ENCODE measurements around the gene ALG1.
A peak's percentile ranks its signal among the peaks of the same experiment; 100 is the strongest.

The ALG1 gene, protein sequence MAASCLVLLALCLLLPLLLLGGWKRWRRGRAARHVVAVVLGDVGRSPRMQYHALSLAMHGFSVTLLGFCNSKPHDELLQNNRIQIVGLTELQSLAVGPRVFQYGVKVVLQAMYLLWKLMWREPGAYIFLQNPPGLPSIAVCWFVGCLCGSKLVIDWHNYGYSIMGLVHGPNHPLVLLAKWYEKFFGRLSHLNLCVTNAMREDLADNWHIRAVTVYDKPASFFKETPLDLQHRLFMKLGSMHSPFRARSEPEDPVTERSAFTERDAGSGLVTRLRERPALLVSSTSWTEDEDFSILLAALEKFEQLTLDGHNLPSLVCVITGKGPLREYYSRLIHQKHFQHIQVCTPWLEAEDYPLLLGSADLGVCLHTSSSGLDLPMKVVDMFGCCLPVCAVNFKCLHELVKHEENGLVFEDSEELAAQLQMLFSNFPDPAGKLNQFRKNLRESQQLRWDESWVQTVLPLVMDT

DNA sequence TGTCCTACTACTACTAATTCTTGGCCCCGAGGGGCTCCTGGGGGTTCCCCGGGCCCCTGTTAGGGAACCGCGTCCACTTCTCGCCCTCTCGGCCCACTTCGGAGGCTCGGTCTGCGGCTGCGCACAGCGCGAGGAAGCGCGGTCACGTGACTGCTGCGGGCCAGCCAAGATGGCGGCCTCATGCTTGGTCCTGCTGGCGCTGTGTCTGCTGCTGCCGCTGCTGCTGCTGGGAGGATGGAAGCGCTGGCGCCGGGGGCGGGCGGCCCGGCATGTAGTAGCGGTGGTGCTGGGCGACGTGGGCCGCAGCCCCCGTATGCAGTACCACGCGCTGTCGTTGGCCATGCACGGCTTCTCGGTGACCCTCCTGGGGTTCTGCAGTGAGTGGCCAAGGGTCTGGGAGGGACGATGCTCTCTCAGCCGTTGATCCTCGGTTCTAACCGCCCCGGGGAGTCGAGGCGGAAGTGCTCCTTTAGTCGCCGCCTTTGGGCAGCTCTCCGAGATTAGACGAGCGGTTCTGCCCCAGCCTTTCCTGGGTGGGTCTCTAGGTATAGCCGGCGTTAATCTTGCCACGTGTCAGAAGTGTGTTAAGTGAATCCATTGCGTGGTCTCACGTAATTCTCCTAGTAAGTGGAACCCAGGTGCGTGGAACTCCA, at the start of gene ALG1:
Gene ALG1 (plus strand): TSS at position 163 of the 653 bp plus-strand sequence. CDS start 7 bp downstream, at position 170.
- DNase-seq (ENCODE audit: low read depth), result peak; percentile 85

DNA sequence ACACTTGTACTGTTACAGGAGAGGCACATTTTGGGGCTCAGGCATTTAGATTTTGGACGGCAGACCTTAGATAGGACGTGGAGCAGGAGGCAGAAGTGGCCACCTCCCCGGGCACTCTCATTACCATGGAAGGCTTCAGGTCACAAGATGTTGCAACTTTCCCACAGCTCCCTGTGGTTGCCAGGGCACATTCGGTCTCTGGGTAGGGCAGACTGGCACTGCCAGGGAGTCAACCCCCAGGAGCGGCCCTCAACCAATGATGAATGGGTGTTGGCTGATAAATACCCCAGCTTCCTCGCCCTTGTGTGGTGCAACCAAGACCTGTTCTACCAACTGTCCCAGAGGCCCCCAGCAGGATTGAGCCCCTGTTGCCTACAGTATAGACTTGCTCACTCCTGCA, 49.1 kb upstream of the ALG1 start:
- no peak for DNase-seq (ENCODE audit: low read depth)

DNA sequence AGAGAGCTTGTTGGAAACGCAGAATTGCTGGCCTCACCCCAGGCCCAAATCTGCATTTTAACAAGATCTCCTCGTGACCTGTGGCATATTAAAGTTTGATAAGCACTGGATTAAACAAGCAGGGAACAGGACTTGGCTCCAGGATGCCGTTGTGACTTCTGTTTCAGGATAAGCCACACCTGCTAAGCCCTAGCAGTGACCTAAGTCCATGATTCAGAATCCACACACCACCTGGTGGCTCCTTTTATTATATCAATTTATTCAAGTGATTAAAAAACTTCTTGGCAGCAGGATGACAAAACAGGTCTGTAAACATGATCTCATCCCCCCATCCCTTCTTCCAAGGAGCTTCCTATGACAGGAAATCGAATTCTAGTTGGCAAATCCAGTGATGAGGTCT, 47.0 kb upstream of the ALG1 start:
- no peak for DNase-seq (ENCODE audit: low read depth)

DNA sequence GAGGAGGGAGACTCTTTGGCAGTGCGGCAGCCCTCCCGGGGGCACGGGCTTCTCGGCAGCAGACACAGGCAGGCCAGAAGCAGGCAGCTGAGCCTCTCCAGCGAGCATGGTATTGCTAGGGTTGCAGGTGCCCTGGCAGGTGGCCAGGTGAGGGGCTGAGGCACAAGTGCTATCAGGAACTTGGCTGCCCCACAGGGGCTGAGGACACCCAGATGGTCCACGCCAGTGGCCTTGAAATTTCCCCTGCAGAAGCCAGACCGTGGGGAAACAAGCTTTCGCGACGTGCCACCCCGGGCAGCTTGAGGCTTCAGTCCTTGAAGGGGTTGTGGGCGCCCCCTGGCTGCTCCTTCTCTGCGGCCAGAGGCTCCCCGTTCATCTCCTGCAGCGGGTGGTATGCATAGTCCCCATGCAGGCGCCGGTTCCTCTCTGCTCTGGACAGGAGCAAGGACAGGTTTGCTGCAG, 46.4 kb upstream of the ALG1 start:
- no peak for DNase-seq (ENCODE audit: low read depth)

DNA sequence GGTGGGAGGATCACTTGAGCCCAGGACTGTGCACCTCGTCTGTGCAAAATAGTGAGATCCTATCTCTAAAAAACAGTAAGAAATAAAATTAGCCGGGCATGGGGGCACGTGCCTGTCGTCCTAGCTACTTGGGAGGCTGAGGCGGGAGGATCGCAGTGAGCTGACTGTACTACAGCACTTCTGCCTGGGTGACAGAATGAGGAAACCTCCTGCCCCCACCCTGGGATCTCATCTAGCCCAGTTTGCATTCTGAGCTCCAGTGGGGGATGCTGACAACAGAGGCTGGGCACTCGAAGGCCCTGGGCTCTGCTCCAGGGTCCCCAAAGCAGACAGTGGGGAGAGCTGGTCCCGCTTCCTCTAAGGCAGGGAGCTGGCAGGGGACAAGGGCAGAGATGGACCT, 45.0 kb upstream of the ALG1 start:
- DNase-seq (ENCODE audit: low read depth), result no peak

DNA sequence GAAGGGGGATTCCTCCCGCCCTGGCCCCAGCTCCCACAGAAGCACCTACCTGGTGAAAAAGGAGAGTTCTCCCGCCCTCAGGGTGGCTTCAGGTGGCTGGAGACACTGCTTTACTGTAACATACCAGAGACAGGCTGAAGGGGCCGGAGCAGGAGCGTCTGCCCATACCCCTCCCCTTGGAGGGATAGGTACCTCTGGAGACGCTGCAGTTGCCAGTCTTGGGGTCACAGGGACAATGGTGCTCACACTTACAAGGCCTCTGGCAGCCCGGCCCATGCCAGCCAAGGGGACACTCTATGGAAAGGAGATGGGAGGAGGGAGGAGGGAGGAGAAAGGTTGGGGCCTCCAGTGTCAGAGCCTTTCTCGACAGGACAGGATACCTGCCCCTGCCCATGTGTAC, 44.6 kb upstream of the ALG1 start:
- no peak for DNase-seq (ENCODE audit: low read depth)

DNA sequence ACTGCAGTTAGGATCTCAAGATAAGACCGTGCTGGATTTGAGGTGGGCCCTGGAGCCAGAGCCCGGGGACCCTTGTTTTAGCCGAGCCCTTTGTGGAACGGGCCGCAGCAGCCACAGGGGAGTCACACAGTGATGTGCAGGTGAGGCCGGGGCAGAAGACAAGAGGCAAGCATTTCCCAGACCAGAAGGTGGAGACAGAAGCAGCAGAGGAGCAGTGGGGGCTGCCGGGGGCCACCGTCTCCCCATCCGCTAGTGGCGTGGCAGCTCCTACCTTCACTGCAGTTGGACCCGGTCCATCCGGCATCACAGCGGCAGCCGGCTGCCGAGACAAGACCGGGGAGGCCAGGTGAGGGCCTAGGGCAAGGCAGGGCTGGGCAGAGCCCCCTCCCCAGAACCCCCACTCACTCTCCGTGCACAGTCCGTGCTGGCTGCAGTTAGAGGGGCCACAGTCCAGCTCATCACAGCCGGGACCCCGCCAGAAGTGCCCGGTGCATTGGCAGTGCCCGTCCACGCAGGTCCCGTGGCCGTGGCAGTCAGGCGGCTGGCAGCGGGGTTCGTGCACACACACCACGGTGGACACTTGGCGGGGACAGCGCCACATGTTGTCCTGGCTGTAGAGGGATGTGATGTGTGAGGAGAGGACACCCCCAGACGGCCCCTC, 43.9 kb upstream of the ALG1 start:
- DNase-seq (ENCODE audit: low read depth), result no peak

DNA sequence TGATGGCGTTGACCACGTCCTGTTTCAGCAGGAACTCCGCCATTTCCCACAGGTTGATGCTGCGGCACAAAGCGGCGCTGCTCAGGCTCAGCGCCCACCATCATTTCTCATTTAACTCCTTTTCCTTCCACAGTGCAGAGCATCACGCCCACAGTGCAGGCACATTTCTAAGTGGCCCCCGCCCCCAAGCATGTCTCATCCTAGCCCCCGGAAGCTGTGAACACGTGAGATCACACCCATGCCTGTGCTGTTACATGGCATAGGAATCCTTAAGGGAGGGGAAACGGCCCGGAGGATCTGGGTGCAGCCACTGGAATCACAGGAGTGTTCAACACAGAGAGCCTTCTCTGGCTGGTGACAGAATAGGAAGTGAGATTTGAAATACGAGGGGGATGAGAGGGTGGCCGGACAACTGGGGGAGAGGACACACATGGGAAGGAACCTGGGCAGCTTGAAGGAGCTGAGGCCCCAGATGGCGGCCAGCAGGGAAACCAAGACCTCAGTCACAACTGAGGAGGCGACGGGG, 42.6 kb upstream of the ALG1 start:
- no peak for DNase-seq (ENCODE audit: low read depth)

DNA sequence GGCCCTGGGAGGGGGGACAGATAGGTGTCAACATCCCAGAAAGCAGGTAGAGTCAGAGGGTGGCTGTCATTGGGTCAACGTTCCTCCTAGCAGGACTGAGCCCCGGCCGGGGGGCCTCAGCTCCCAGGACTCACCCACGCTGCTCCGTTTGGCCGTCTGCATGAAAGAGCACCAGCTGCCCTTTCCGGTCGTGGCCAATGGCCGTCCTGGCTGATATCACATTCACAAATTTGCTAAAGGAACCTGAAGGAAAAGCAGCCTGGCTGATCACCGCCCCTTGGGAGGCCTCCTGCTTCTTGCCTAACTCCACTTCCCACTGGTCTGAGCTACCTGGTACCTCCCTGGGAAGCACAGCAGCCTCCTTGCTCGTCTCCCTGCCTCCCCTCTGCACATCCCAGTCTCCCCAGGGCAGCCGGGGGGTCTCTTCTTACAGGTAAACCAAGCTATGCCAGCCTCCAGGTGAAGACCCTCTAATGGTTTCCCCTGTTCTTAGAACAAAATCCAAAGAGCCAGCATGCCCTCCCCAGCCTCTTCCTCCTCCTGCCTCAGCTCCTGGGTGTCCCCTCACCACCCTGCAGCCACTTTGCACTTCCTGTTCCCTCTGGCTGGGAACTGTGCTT, 41.3 kb upstream of the ALG1 start:
- DNase-seq (ENCODE audit: low read depth), result no peak

DNA sequence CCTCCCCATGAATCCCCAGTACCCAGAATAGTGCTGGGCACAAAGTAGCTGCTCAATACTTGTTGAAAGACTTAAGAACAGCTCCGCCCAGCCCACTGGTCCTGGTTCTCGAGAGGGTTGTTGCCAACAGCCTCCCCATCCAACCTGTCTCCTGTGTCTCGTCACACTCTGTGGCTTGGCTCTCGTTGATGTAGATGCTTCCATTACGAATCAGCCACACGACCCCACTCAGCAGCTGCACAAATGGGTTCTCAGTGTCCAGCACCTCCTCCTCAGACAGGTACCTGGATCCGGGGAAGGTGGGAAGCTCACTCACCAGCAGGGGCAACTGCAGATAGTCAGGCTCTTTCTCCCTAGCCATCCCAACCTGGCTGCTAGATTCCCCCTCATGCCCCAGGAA, 40.0 kb upstream of the ALG1 start:
- DNase-seq (ENCODE audit: low read depth), result no peak

DNA sequence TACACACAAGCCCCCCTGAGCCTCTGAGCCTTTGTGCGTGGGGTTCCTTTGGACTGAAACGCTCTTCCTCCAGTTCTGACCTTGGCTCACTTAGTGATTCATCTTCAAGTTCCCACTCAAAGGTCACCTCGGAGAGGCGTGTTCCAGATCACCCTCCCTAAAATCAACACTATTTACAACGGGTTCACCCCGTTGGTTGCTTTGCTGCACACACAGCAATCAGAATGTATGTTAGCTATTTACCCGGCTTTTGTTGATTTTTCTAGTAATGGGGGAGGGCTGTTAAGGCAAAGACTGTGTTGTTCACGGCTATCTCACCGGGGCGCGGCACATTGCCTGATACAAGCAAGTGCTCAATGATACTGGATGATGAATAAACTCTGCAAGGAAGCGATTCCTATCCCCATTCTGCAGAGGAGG, 38.9 kb upstream of the ALG1 start:
- DNase-seq (ENCODE audit: low read depth), result no peak

DNA sequence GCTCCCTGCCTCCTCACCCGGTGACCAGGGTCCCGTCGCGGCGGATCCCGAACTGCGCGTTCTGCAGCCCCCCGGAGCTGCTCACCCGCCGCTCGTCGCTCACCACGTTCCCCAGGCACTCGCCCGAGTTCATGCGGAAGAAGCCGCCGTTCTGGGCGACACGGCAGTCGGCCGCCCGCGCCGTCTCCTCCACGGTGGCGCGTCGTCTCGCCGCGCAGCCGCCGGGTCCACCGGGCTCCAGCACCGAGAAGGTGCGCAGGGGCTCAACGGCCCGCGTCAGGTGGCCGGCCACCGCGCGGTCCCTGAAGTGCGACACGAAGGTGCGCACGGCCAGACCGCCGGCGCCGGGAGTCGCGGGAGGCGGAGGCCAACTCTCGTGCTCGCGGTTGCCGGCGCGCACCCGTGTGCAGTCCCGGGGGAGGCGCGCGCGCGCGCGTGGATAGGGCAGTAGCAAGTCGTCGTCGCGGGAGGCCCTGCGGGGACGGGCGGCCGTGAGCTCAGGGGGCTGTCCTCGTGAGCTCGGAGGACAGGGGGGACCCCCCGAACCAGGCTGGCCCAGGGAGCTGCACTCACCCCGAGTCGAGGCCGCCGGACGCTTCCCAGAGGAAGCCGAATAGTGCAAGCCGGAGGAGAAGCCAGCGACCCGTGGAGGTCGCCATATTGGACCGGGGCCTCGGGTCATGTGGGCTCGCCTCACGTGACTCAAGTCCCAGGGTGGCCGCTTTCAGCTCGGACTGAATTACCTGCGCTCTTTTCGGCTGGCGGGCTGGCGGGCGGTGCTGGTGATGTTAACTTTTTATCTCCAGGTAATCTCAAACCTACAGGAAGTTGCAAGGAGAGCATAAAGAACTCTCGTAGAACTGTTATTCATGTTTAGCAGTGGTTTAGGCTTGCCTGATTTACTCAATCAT, 38.1 kb upstream of the ALG1 start, which contains the start of gene NAGPA:
Gene NAGPA (minus strand): TSS at position 680 of the 911 bp plus-strand sequence. CDS start 21 bp downstream, at position 659.
- peak; percentile 85 for DNase-seq (ENCODE audit: low read depth)

DNA sequence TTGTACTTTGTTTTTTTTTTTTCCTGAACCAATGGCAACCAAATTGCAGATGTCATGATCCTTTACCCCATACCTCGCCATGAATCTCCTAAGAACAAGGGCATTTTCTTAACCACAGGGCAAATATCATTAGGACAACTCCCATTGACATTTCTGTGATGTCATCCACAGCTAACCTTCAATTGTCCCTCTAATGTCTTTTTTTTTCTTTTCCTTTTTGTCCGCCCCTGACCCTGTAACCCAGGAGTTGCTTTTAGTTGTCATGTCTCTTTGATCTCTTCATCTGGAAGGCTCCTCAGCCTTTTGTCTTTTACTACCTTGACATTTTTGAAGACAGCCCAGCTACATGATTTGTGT, 37.5 kb upstream of the ALG1 start:
- DNase-seq (ENCODE audit: low read depth), result no peak

DNA sequence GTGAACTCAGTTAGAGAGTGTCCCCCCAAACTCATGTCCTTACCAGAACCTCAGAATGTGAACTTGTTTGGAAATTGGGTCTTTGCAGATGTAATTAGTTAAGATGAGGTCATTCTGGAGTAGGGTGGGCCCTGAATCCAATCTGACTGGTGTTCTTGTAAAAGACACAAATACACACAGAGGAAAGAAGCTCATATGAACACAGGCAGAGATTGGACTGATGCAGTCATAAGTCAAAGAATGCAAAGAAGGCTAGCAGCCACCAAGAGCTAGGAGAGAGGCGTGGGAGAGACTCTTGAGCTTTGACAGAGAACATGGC, 35.8 kb upstream of the ALG1 start:
- no peak for DNase-seq (ENCODE audit: low read depth)

DNA sequence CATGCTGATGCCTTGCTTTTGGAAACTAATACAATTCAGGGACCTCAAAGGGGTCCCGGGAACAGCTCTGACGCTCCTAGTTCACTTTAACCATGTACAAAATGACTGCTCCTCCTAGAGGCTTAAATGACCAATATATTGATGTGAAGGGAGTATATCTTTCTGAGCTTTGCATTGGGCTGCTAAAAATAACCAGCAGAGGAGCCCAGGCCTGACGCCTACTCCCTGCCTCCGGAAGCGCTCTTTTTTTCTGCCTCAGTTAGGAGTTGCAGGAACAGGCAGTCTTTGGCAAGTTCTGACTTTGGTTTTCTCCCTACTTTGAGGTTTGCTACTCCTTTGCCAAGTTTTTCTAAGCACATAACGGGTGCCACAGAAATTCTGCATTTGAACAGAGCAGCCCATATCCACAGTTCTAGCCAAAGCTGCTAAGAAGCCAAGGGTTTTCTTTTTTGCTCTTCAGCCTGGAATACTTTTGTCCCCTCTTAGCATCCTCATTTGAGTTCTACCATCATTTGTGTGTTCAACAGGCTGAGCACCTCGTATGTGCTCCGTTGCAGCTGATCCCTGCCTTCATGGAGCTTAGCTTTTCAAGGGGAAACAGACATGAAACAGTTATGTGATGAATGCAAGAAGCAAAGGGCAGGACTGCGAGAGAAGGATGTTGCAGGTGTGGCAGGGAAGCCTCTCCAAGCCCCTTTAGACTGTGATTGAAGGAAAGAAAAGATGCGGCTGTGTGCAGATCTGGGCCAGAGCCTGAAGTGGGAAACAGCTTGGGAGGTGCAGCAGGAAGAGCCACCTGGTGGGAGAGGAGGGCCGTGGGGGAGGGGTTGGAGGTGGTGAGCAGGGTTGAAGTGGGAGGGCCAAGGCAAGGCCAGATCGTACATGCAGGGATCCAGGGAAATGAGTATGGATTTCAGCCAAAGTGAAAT, 35.2 kb upstream of the ALG1 start:
- DNase-seq (ENCODE audit: low read depth), result no peak

DNA sequence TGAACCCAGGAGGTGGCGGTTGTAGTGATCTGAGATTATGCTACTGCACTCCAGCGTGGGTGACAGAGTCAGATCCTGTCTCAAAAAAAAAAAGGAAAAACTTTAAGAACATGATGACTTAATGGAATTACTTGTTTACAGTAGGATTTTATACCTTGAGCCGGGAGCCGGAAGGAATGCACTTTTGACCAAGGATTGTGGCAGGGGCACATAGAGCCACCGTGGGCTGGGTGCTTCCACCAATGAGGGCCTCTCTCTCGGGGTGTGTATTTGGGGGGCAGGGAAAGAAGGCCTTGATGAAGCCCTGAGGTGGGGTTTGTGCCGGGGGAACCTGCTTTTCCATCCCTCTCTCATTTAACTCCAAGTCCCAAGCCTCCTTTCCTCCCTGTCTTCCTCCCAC, 31.2 kb upstream of the ALG1 start:
- no peak for DNase-seq (ENCODE audit: low read depth)

DNA sequence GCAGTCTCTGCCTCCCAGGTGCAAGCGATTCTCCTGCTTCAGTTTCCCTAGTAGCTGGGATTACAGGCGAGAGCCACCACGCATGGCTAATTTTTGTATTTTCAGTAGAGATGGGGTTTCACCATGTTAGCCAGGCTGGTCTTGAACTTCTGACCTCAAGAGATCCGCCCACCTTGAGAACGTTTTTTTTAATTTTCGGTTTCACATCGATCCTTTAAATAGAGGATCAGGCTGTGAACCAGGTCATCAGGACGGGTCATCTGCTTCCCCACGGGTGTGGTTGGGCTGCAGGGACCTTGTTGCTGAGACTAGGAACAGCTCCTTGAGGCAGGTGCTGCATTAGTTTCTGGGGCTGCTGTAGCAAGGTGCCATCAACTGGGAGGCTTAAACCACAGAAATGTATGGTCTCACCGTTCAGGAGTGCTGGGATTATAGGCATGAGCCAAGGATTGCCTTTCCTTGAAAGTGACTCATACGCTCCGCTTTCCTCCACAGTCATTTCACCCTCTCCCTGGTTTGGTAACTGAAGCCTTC, 30.0 kb upstream of the ALG1 start:
- DNase-seq (ENCODE audit: low read depth), result peak; percentile 81

DNA sequence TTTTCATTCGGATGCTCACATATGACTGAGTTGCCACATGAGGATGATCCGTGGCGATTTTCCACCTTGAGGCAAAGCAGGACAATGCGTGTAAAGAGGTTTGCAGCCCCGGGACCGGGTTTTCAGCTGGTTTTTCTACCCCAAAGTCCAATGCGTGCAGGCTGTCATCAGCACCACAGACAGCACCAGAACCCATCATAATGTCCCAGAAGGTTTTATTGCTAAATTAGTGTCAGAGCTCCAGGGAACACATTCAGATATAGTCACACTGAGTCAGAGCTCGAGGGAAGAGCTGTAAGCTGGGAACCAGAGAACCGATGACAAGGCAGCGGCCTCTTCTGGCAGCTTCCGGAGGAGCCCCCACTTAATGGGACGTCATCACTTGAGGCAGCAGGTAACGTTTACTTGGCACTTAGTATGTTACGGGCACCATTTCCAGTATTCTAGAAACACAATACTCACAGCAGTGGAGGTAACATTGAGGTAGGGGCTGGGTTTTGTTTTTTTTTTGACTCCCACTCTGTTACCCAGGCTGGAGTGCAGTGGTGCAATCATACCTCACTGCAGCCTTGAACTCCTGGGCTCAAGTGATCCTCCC, 29.0 kb upstream of the ALG1 start:
- DNase-seq (ENCODE audit: low read depth), result peak; percentile 46

DNA sequence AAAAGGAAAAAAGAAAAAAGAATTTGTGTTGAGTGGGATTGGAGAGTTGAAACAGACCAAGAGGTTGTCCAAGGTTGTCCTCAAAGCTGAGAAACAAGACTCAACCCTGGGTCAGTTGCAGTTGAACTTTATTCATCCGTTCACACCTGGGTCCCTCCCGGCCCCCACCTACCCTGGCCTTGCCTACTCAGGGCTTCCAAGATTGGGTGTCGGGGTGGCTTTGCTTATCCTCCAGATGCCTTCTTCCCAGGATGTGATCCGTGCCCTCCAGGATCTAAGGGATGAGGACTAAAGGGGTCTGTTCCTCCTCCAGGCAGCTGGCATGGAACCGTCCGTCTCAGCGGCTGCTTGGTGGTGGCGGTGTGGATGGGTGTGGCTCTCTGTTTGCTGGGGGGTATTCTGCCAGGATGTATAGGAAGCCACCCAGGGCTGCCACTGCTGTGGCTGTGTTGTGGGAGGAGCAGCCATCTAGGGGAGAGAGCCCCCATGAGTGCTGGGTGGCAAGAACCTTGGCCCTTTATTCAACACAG, 27.6 kb upstream of the ALG1 start:
- no peak for DNase-seq (ENCODE audit: low read depth)
